GM19351 (cell line): ENCODE data around the gene C1QTNF12.

Experiments used
- ATAC-seq: cut with Tn5 transposase; IDR thresholded peaks from one replicate; pipeline ENCODE4 v1.9.1; 2021; ENCODE audit warnings: mild to moderate bottlenecking, moderate library complexity; ENCODE audit not compliant: unreplicated experiment

Gene C1QTNF12

DNA sequence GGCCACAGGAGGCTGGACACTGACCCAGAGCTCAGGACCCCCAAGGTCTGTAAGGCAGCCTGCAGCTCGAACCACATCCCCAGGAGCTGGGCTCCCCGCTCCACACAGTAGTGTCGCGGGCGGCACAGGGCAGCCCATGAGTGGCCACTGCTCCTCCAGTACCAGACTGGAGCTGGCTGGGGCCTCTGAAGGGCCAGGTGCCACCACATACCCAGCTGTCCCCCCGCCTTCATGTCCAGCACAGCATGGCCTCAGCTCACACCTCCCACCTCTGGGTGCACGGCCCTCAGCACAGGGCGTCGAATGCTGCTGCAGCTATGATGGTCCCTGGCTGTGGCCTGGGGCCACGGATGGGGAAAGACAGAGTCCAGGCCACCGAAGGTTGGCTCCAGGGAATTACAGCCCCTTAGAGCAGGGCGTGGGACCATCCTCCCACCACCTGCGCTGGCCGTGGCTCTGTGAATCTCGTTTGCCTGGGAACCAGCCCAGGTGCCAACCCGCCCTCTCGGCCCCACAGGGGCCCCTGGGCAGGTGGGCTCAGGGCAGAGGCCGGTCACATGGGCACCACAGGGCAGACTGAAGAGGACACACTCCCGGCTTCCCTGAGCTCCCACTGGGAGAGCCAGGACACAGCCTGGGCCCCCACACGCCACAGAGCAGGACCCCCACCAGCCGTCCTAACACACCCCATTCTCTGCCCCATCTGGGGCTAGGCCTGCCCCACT lies 30.5 kb downstream of the C1QTNF12 start:
- ATAC-seq = no peak

DNA sequence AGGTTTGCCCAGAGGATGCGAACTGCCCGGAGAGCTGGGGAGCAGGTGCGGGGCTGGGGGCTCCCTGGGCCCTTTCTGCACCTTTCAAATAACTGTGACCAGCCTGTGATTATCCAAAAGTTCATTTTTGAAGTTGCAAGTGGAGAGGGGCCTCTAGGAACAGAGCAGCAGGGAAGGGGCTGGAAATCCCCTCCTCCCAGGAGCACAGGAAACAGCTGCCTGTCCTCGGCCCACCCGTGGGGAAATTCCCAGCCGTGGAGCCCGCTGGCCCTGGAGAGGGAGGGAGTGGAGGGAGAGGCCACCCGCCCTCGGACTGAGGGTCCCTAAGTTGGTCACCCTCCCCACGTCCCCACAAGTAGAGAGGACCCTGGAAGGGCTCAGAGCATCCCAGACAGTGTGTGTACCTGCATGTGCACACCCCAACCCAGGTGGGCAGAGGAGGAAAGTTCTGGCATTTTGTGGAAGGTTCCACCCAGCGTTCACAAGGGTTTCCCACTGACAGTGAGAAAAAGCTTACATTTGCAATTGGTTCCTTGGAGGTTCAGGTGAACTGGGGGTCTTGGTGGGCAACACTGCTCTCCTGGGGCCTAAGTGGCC lies 31.3 kb downstream of the C1QTNF12 start:
- ATAC-seq = no peak

DNA sequence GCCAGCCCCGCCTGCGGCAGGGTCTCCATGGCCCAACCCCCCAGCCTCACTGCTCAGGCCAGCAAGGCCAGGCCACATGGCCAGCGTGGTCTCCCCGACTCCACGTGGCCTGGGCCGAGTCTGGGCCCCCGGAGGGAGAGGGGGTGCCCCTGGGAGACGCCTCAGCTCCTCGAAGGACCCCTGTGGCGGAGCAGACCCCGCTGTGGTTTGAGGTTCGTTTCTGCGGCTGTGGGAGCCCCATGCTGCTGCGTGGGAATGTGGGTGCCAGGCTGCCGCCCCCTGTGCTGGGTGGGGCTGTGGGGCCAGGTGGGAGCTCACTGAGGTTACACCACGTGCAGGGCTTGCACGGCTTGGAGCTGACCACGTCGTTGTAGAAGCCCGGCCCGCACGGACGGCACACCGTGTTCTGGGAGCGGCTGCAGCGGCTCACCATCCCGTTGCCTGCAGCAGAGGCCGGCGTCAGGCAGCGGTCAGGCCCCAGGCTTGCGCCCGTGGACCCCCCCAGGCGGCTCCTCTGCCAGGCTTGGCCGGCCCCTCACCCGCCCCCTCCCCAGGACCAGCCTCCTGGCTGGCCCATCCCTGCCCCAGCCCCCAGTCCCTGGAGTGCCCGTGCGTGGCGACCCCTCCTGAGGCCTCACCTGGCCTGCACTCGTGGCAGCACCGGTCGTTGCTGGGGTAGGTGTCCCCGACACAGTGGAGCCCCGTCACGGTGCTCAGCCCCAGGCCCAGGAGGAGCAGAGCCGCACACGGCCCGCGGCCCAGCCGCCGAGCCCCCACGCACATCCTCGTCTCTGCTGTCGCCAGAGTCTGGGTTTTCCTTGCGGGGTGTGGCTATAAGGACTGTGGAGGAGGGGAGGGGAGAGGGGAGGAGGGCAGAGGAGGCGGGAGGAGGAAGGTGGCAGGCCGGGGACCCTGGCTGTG lies 32.9 kb downstream of the C1QTNF12 start, which contains the start of gene TNFRSF4:
Gene TNFRSF4, minus strand, starts transcription at position 809 of the 921 bp plus-strand sequence. Its CDS starts 26 bp downstream, at position 783.
- ATAC-seq = no peak

GRCh38 chr1:1212780-1213344 lies 33.7 kb downstream of the C1QTNF12 start:
- ATAC-seq = no peak

- ATAC-seq = no peak
These were observed 34.7 kb downstream of the C1QTNF12 start for GRCh38 chr1:1211541-1212441.

DNA sequence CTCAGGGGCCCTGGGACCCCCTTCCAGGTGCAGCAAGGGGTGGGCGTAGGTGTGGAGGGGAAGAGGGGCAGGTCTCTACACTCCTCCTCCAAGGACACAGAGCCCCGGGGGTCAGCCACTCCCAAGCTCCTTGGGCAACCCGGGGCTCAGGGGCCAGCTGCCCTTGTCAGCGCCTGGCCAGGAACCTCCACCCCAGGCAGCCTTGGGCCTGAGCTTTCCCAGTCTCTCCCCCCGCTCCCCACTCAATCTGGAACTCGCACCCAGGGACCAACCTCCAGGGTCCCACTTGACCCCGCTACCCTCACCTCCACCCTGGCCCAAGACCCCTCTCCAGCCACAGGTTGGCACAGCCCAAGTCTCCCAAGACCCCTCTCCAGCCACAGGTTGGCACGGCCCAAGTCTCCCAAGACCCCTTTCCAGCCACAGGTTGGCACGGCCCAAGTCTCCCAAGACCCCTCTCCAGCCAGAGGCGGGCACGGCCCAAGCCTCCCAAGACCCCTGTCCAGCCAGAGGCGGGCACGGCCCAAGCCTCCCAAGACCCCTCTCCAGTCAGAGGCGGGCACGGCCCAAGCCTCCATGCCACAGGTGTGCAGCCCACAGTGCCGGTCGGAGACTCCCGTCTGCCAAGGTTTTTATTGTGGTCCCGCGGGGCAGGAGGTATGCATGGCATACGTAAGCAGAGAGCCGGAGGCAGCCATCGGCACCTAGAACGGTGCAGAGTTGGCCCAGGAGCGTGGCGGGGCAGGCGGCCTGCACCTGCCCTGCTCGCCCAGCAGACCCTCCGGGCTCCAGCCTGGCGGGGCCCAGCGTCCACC lies 35.6 kb downstream of the C1QTNF12 start:
- no peak for ATAC-seq

GRCh38 chr1:1208713-1209433 lies 37.6 kb downstream of the C1QTNF12 start:
- no peak for ATAC-seq

DNA sequence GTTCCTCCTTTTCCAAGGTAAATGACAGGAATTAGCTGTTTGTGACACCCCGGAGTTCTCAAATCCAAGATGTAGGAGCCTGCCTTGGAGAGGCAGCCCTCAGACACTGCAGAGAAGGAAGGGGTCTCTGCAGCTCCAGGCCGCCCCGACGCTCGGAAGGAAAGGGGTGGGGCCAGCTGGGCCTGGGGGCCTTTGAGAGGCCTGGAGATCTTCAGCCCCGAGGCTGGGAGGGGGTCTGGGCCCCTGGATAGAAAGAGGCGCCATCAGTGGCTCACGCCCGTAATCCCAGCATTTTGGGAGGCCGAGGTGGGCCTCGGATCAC lies 39.0 kb downstream of the C1QTNF12 start:
- no peak for ATAC-seq

DNA sequence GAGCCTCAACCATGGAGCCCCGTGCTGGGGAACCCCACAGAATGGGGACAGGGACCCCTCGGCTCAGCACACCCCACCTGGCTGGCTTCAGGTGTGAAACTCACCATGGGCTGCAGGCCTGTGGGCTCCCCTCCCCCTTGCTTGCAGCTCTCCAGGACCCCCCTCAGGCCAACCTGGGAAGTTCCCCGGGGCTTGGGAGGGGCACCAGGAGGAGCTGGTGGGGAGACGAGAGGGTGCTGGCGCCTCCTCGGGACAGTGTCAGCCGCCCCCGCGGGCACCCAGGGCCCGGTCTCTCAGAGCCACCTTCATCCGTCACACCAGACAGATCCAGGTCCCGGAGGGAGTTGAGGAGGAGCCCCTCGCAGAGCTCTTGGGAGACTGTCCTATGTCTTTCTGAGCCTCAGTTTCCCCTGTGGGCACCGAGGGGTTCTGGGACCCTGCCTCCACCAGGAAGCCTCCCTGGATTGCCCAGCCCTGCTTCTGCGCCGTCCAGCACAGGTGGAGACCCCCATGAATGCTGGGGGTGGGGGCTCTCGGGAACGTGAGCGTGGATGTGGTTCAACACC lies 39.5 kb downstream of the C1QTNF12 start:
- ATAC-seq = no peak

GRCh38 chr1:1206376-1206965 lies 40.1 kb downstream of the C1QTNF12 start, which contains the start of gene TNFRSF18:
TSS of gene TNFRSF18 (minus strand) at chr1:1206592. CDS start at chr1:1206571, 21 bp downstream.
- ATAC-seq = no peak

DNA sequence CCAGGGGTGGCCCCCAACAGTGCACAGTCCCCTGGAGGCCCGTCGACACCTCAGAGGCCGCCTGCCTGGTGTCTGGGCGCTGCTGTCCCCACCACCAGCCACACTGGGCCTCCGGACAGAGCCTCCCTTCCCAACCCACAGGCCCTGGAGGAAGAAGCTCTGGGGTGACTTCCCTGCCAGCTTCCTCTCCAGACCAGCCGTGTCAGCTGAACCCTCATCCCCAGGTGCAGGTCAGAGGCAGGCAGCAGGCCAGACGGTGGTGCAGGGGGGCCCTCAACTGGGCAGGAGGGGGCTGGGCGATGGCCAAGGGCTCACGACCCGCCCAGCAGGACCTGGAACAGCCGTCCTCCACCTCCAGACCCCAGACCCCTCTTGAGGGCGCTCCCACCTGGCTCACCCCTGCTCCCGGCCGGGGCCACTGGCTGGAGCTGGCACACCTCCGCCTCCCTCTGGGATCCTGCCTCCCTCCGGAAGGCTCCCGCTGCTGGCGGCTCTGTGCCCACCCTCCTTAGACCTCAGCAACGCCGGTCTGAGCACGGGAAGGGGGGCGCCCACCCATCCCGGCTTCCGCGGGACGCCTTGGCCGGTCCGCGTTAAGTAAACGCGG lies 40.6 kb downstream of the C1QTNF12 start:
- ATAC-seq = no peak

- no peak for ATAC-seq
These were observed 41.3 kb downstream of the C1QTNF12 start for GRCh38 chr1:1204998-1205768.

DNA sequence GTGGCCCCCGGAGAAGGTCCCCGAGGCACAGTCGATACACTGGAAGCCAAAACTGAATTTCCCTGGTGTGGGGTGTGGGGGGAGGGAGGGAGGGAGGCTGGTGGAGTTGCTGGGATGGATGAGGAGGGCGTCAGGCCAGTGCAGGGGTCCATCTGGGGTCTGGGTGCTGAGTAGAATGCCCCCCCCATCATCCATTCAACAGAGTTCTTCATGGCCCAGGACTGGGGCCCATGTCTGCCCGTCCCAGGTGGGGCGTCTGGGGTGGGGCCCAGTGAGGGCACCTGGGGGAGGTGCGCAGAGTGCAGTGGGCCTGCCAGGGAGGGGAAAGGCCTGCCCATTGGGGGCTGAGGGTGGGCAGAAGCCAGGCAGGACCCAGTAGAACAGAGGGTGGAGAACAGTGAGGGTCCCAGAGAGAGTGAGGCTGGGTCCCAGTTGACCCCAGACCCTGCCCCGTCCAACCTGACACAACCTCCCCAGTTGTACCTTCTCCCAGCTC lies 42.0 kb downstream of the C1QTNF12 start:
- no peak for ATAC-seq

DNA sequence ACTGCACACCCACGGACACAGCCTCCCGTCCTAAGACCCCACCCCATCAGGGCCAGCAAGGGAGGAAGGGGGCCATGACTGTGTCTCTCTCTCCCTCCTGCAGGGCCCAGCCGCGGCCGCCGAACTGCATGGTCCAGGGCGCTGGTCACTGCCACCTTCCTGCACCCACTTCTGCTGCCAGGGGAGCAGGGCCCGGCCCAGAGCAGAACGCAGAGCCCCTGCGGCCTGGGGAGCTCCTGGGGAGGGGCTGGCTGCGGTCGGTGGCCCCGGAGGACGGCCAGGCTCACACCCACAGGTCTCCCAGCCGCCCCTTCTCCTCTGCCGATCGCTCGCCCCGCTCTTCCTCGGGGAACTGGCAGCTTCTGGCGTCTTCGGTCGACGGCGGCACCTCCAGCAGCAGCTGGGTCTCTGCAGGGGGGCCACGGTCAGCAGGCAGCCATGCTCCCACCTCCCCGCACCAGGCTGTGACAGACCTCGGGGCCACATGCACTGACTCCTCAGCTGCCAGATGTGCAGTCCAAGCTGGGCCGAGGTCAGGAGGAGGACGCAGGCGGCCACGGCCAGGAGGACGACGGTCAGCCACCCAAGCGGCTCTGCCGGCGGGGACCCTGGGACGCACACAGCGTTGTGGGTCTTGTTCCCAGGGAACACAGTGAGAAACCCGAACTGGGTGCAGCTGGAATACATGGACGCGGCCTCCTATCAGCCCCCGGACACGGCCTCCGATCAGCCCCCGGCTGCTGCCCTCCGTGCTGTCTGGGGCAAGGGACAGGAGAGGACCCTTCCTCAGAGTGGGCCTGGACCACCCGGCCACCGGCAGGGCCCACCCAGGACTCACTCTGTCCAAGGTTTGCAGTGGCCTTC lies 42.7 kb downstream of the C1QTNF12 start:
- no peak for ATAC-seq

DNA sequence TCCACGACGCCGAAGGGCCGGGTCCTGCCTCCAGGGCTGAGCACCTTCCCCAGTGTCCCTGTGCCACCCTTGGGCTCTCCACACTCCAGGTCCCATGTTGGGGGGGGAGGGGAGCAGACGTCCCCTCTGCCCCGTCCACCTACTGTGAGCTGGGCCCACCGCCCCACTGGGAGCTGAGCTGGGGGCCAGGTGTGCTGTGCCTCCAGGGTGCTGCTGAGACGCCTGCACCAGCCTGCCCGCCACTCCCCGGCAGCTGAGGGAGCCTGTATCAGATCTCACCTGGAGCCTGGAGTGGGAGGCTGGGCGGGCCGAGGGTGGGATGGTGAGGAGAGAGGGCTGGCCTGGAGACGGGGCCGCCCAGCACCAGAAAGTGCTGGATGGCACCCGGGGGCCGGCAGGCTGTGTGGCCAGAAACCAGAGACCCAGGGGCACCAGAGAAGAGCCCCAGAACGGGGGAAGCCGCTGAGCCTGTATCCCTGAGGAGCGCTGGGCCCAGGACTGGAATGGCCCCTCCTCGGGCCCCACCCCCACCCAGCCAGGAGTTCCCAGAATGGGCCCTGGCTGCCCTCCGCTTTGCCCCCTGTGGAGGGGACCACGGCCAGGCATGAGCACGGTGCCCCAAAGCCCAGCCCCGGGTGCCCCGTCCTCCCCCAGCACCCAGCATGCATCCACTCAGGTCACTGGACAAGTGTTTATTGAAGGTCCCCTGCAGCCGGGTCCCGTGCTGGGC lies 43.5 kb downstream of the C1QTNF12 start:
- ATAC-seq = no peak
